Stimulated activated CD8-positive, alpha-beta memory T cell treated with anti-CD3 and anti-CD28 coated beads, Interleukin-4, amount 100 ng/mL, for 4 hours (primary cell): ENCODE data around the gene TEX19.

Experiments
- DNase-seq, 2 donors: peaks; one replicate each; pipeline ENCODE4 v3.0.0-alpha.2; 2020; ENCODE audit warnings: low read depth in 2 of 2, low spot score in 1 of 2

Gene TEX19

GRCh38 chr17:82320956-82321927 lies 37.8 kb upstream of the TEX19 start:
- DNase-seq: peak; percentile 71 to 76

- DNase-seq: no peak
Observed at GRCh38 chr17:82321947-82322466, 37.0 kb upstream of the TEX19 start.

- no peak for DNase-seq
Observed at GRCh38 chr17:82322526-82323453, 36.3 kb upstream of the TEX19 start.

- no peak for DNase-seq
Observed at GRCh38 chr17:82323514-82324234, 35.4 kb upstream of the TEX19 start.

- no peak for DNase-seq
Observed at GRCh38 chr17:82324566-82325285, 34.3 kb upstream of the TEX19 start.

GRCh38 chr17:82325286-82326180 lies 33.5 kb upstream of the TEX19 start:
- no peak for DNase-seq

- DNase-seq: no peak
Observed at GRCh38 chr17:82327289-82327688, 31.8 kb upstream of the TEX19 start.

- DNase-seq: no peak
Observed at GRCh38 chr17:82327757-82328140, 31.3 kb upstream of the TEX19 start.

- no peak for DNase-seq
Observed at GRCh38 chr17:82328141-82328993, 30.7 kb upstream of the TEX19 start.

GRCh38 chr17:82328994-82329507 lies 30.0 kb upstream of the TEX19 start:
- no peak for DNase-seq

- DNase-seq: no peak
Observed at GRCh38 chr17:82329683-82330321, 29.2 kb upstream of the TEX19 start.

- no peak for DNase-seq
Observed at GRCh38 chr17:82330322-82331239, 28.5 kb upstream of the TEX19 start.

GRCh38 chr17:82331345-82331939 lies 27.6 kb upstream of the TEX19 start:
- DNase-seq: no peak

- no peak for DNase-seq
Observed at GRCh38 chr17:82332669-82333278, 26.3 kb upstream of the TEX19 start.

GRCh38 chr17:82333279-82334171 lies 25.5 kb upstream of the TEX19 start, which contains the start of gene SECTM1:
Gene SECTM1 (minus strand): TSS chr17:82333766. CDS start chr17:82327240, 6,526 bp downstream.
- no peak for DNase-seq
